Peyer's patch (tissue), 4 donors: Measurements from ENCODE around the gene DNAJB14.

Source experiments
- POLR2A ChIP-seq, 2 donors: fragments of 450-650 bp; IDR thresholded peaks; one replicate each; pipeline ENCODE4 v1.5.1; 2017; ENCODE audit warnings: antibody characterized with exemption in 2 of 2, mild to moderate bottlenecking in 2 of 2, moderate library complexity in 2 of 2
- TF ChIP-seq, protein P1 (sequence below), 6 experiments: fragments of 450-650 bp in 4 of 6; fragments of 200-600 bp in 2 of 6; sonication (generic) in 1 of 6; IDR thresholded peaks; one replicate each; pipeline ENCODE4 v1.5.1; 2017 to 2019; ENCODE audit warnings: antibody characterized with exemption in 6 of 6, mild to moderate bottlenecking in 3 of 6, moderate library complexity in 1 of 6

DNA sequence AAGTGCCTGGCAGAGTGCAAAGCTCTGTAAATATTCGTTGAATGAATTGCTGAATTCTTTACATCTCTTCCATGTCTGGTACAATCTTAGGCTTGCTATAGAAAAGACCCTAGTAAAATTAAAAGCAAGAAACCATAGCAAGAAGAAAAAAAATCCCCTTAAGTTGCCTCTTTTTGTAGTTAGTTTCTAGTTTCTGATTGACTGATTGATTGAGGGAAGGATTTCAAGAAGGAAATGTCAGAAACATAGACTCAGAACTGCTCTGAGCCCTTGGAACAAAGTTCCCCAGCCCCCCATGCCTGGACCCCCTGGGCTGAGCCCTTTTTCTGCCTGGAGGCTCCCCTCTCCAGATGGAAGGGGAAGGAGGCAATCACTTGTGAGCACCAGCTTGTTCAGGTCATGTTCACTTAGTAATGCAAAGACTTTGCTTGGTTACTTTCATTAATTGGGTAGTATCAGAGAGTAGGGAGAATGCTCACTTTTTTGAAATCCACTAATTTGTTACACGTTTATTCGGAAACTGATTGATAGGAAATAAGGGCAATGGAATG, 94.1 kb downstream of the DNAJB14 start:
- TF ChIP-seq, protein P1, sequence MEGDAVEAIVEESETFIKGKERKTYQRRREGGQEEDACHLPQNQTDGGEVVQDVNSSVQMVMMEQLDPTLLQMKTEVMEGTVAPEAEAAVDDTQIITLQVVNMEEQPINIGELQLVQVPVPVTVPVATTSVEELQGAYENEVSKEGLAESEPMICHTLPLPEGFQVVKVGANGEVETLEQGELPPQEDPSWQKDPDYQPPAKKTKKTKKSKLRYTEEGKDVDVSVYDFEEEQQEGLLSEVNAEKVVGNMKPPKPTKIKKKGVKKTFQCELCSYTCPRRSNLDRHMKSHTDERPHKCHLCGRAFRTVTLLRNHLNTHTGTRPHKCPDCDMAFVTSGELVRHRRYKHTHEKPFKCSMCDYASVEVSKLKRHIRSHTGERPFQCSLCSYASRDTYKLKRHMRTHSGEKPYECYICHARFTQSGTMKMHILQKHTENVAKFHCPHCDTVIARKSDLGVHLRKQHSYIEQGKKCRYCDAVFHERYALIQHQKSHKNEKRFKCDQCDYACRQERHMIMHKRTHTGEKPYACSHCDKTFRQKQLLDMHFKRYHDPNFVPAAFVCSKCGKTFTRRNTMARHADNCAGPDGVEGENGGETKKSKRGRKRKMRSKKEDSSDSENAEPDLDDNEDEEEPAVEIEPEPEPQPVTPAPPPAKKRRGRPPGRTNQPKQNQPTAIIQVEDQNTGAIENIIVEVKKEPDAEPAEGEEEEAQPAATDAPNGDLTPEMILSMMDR (IDR thresholded peaks at IDR 0.05): no peak
- no peak for TF ChIP-seq POLR2A (IDR thresholded peaks at IDR 0.05)
